Spleen (tissue), 11 donors: ENCODE results near the gene DPH6. TPM values are rescaled to one million over a fixed set of nuclear protein-coding genes. Genes with fewer than 3 reads are reported as not detected.

Source experiments
- DNase-seq: peaks from one replicate; pipeline ENCODE4 v3.0.0-alpha.2; 2020
- H3K27ac ChIP-seq, 8 donors: fragments of 200-600 bp; sonication (generic) in 7 of 8; 1 replicate in 4 of 8; 2 replicates in 4 of 8; pipeline versions ENCODE4 v1.5.0 to v1.8.0; 2016 to 2021; ENCODE audit warnings: inconsistent platforms in 4 of 8, mild to moderate bottlenecking in 4 of 8, moderate library complexity in 1 of 8
- H3K27me3 ChIP-seq, 7 donors: fragments of 200-600 bp; sonication (generic) in 6 of 7; replicated peaks in 1 of 7; 1 replicate in 4 of 7; 2 replicates in 3 of 7; pipeline versions ENCODE4 v1.5.0 to v1.8.0; 2016 to 2021; ENCODE audit warnings: inconsistent platforms in 3 of 7, mild to moderate bottlenecking in 1 of 7
- H3K36me3 ChIP-seq, 6 donors: fragments of 200-600 bp; sonication (generic) in 5 of 6; 1 replicate in 4 of 6; 2 replicates in 2 of 6; pipeline versions ENCODE4 v1.5.0 to v1.8.0; 2016 to 2021; ENCODE audit warnings: inconsistent platforms in 2 of 6
- H3K4me1 ChIP-seq, 6 donors: fragments of 200-600 bp; sonication (generic) in 5 of 6; 1 replicate in 3 of 6; 2 replicates in 3 of 6; pipeline versions ENCODE4 v1.5.0 to v1.8.0; 2016 to 2021; ENCODE audit warnings: inconsistent platforms in 3 of 6
- H3K4me3 ChIP-seq, 8 donors: fragments of 200-600 bp; sonication (generic) in 7 of 8; 1 replicate in 4 of 8; 2 replicates in 4 of 8; pipeline versions ENCODE4 v1.5.0 to v1.8.0; 2016 to 2021; ENCODE audit warnings: inconsistent platforms in 4 of 8, mild to moderate bottlenecking in 4 of 8, moderate library complexity in 2 of 8
- H3K9me3 ChIP-seq, 8 donors: fragments of 200-600 bp; sonication (generic) in 7 of 8; 1 replicate in 4 of 8; 2 replicates in 4 of 8; pipeline versions ENCODE4 v1.5.0 to v1.8.0; 2016 to 2021; ENCODE audit warnings: inconsistent platforms in 4 of 8
- POLR2A ChIP-seq, 3 donors: fragments of 450-650 bp; IDR thresholded peaks; one replicate each; pipeline ENCODE4 v1.5.1; 2017; ENCODE audit warnings: antibody characterized with exemption in 3 of 3, mild to moderate bottlenecking in 1 of 3
- POLR2AphosphoS5 ChIP-seq, 3 donors: sonication (generic); formaldehyde crosslinking; IDR thresholded peaks; one replicate each; pipeline ENCODE4 v1.5.1; 2017; ENCODE audit warnings: antibody characterized with exemption in 3 of 3
- WGBS, 5 donors: extraction: QIAGEN DNeasy Blood & Tissue Kit in 3 of 5; methylation state at CpG; one replicate each; pipeline versions ENCODE4 v1.1.5 to v1.1.7; 2013 to 2018; 5-methylcytosine and 5-hydroxymethylcytosine counted together
- intact Hi-C: fragments of 100-400 bp; cut with DNase I; formaldehyde crosslinking; loops from one replicate; pipeline ENCODE4 v1.15.0; 2023; ENCODE audit warnings: low total_unique reads
- polyA plus RNA-seq, 3 donors: library from polyadenylated mRNA; stranded (reverse); fragments of 200-250 nt; gene quantifications; one replicate each; pipeline ENCODE4 v1.2.1, GENCODE V29; 2013
- total RNA-seq, 7 donors: library from RNA; depleted of rRNA in 3 of 7; stranded (reverse); fragments of >200 nt in 3 of 7; fragmentation: NEBNext Ultra II Directional in 4 of 7; extraction: Animal tissue kit (Norgen Biotek cat#: 25700) in 4 of 7; gene quantifications; one replicate each; pipeline versions ENCODE4 v1.1.0 to v1.2.1, GENCODE V29; 2016 to 2021
- TF ChIP-seq, protein P1 (sequence below), 11 experiments: fragments of 200-600 bp in 7 of 11; fragments of 450-650 bp in 4 of 11; sonication (generic) in 4 of 11; IDR thresholded peaks in 8 of 11; conservative IDR thresholded peaks in 3 of 11; 1 replicate in 7 of 11; 2 replicates in 4 of 11; pipeline versions ENCODE4 v1.4.0 to v1.8.0; 2016 to 2021; ENCODE audit warnings: antibody characterized with exemption in 11 of 11, inconsistent platforms in 4 of 11, mild to moderate bottlenecking in 1 of 11
- donor health status: healthy with polysubstance abuse.
- donor health status: DM: no; HTN: no; CAD: no; lungs with moderate emphysema.
- donor health status: DM: no; HTN: no; CAD: no.
- donor health status: Bipolar disorder and iron deficiency.
- donor health status: healthy.
- donor health status: DM: no; HTN: no; CAD: no.
- donor health status: DM: yes; HTN: yes; CAD: no.

Gene DPH6
- total and polyA plus RNA-seq, 10 donors, result 4.0 to 26.9 (median 15.2) TPM

DNA sequence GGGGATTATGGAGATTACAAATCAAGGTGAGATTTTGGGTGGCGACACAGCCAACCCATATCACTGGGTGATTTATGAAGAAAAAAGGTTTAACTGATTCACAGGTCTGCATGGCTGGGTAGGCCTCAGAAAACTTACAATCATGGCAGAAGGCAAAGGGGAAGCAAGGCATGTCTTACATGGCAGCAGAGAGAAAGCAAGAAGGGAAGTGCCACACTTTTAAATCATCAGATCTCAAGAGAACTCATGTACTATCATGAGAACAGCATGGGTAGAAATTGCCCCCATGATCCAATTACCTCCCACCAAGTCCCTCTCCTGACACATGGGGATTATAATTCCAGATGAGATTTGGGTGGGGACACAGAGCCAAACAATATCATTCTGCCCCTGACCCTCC lies 59.7 kb downstream of the DPH6 start:
- DNase-seq, result no peak
- intact Hi-C loops, result no loop called here
- Histone ChIP-seq H3K4me1 (no peaks in the 10 kb centered on the region), H3K27ac (no peak overlapping the region), H3K9me3 (peaks cover 6 to 38% (median 27%) of the 10 kb centered on the region in 8 donors), H3K36me3 (peaks cover 0 to 40% (median 4%) of the 10 kb centered on the region in 6 donors), H3K27me3 (no peaks in the 10 kb centered on the region), H3K4me3 (no peak overlapping the region)
- TF ChIP-seq, protein P1, sequence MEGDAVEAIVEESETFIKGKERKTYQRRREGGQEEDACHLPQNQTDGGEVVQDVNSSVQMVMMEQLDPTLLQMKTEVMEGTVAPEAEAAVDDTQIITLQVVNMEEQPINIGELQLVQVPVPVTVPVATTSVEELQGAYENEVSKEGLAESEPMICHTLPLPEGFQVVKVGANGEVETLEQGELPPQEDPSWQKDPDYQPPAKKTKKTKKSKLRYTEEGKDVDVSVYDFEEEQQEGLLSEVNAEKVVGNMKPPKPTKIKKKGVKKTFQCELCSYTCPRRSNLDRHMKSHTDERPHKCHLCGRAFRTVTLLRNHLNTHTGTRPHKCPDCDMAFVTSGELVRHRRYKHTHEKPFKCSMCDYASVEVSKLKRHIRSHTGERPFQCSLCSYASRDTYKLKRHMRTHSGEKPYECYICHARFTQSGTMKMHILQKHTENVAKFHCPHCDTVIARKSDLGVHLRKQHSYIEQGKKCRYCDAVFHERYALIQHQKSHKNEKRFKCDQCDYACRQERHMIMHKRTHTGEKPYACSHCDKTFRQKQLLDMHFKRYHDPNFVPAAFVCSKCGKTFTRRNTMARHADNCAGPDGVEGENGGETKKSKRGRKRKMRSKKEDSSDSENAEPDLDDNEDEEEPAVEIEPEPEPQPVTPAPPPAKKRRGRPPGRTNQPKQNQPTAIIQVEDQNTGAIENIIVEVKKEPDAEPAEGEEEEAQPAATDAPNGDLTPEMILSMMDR (IDR thresholded peaks at IDR 0.05 in 8 of 11, conservative IDR thresholded peaks at IDR 0.05 in 3 of 11), result no peak
- no peak for TF ChIP-seq POLR2AphosphoS5 (IDR thresholded peaks at IDR 0.05)
- TF ChIP-seq POLR2A (IDR thresholded peaks at IDR 0.05), result no peak
- 95 to 96% (median 95%) methylated on average over 1 of the region's 1 CpG for WGBS, 5 donors

DNA sequence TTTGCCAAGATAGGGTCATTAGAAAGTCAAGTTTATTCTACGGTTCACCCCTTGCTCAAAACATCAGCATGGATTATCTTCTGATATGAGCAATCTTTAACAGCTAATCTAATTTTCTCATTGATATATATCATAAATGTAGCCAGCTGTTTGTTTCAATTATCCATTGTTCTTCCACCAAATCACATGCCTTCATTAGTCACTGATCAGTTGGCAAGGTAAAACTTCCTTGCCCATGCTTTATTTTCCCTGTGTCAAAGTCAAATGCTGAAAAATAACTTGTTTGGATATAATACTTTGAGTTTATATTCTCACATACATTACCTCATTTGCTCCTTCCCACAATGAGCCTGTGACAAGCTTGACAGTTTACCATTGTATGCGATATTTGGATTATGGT lies 60.6 kb downstream of the DPH6 start:
- H3K36me3 ChIP-seq, result peaks cover 0 to 34% (median 4%) of the 10 kb centered on the region in 6 donors
- peaks cover 6 to 38% (median 27%) of the 10 kb centered on the region in 8 donors for H3K9me3 ChIP-seq
- H3K4me3 ChIP-seq, result no peak overlapping the region
- H3K4me1 ChIP-seq, result no peaks in the 10 kb centered on the region
- DNase-seq, result no peak
- intact Hi-C loops, result no loop called here
- no peak for TF ChIP-seq POLR2AphosphoS5 (IDR thresholded peaks at IDR 0.05)
- TF ChIP-seq, protein P1 (IDR thresholded peaks at IDR 0.05 in 8 of 11, conservative IDR thresholded peaks at IDR 0.05 in 3 of 11), result no peak
- WGBS, 5 donors, result 94 to 98% (median 95%) methylated on average over 2 of the region's 2 CpGs
- H3K27ac ChIP-seq, result no peak overlapping the region
- H3K27me3 ChIP-seq, result no peaks in the 10 kb centered on the region

DNA sequence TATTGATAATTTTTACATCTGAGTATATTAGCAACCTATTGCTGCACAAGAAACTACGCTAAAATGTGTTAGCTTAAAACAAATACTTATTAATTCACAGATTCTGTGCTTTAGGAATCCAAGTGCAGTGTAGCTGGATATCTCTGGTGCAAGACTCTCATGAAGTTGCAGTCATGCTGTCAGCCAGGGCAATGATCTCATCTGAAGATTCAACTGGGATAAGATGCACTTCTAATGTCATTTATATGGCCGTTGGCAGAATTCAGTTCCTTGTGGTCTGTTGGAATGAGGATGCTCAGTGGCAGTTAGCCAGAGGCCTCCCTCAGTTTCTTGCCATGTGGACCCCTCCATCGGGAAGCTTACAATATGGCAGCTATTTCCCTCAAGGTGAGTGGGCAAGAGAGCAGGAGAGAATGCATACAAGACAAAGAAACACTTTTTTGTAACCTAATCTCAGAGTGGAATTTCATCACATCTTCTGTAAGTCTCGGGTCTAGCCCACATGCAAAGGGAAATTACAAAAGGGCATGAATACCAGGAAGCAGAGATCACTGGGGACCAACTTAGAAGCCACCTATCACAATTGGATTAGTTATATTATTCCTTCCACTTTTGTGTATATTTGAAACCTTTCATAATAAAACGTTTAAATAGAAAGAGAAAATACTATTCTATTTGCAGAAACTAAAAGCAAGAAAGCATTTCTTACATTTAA lies 61.6 kb downstream of the DPH6 start:
- no peaks in the 10 kb centered on the region for H3K27me3 ChIP-seq
- WGBS, 5 donors, result 78 to 93% (median 84%) methylated on average over 5 of the region's 5 CpGs
- peaks cover 6 to 38% (median 27%) of the 10 kb centered on the region in 8 donors for H3K9me3 ChIP-seq
- no peak for DNase-seq
- no peaks in the 10 kb centered on the region for H3K4me1 ChIP-seq
- intact Hi-C loops, result no loop called here
- H3K4me3 ChIP-seq, result no peak overlapping the region
- no peak overlapping the region for H3K27ac ChIP-seq
- no peak for TF ChIP-seq POLR2AphosphoS5 (IDR thresholded peaks at IDR 0.05)
- TF ChIP-seq, protein P1 (IDR thresholded peaks at IDR 0.05 in 8 of 11, conservative IDR thresholded peaks at IDR 0.05 in 3 of 11), result no peak
- TF ChIP-seq POLR2A (IDR thresholded peaks at IDR 0.05), result no peak
- peaks cover 0 to 30% (median 4%) of the 10 kb centered on the region in 6 donors for H3K36me3 ChIP-seq

DNA sequence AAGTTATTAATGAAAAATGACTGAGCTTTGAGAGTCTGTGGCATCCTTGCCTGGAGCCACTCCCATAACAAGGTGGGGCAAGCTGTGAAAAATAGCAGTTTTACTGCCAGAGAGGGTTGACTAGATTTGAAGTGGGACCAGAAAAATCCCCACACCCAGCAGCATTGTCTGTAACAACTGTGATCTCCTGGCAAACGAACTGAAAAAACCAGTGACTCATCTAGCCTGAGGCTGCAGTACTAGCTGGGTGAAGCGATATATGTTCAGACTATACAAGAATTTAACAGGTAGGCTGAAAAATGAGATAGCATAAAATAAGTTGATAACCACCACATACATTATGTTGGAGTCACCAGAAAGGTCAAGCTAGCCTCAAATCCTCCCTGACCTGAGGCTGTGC lies 64.0 kb downstream of the DPH6 start:
- no peaks in the 10 kb centered on the region for H3K4me1 ChIP-seq
- H3K4me3 ChIP-seq, result no peak overlapping the region
- WGBS, 5 donors, result 66 to 89% (median 83%) methylated on average over 2 of the region's 2 CpGs
- no peak for TF ChIP-seq POLR2A (IDR thresholded peaks at IDR 0.05)
- no peak for TF ChIP-seq POLR2AphosphoS5 (IDR thresholded peaks at IDR 0.05)
- TF ChIP-seq, protein P1 (IDR thresholded peaks at IDR 0.05 in 8 of 11, conservative IDR thresholded peaks at IDR 0.05 in 3 of 11), result no peak
- peaks cover under 1 to 16% (median 11%) of the 10 kb centered on the region in 8 donors for H3K9me3 ChIP-seq
- intact Hi-C loops, result no loop called here
- no peak for DNase-seq
- H3K36me3 ChIP-seq, result peaks cover 0 to 20% (median 1%) of the 10 kb centered on the region in 6 donors
- H3K27me3 ChIP-seq, result no peaks in the 10 kb centered on the region
- H3K27ac ChIP-seq, result no peak overlapping the region
